ENCODE data around the gene TBCC.

DNA sequence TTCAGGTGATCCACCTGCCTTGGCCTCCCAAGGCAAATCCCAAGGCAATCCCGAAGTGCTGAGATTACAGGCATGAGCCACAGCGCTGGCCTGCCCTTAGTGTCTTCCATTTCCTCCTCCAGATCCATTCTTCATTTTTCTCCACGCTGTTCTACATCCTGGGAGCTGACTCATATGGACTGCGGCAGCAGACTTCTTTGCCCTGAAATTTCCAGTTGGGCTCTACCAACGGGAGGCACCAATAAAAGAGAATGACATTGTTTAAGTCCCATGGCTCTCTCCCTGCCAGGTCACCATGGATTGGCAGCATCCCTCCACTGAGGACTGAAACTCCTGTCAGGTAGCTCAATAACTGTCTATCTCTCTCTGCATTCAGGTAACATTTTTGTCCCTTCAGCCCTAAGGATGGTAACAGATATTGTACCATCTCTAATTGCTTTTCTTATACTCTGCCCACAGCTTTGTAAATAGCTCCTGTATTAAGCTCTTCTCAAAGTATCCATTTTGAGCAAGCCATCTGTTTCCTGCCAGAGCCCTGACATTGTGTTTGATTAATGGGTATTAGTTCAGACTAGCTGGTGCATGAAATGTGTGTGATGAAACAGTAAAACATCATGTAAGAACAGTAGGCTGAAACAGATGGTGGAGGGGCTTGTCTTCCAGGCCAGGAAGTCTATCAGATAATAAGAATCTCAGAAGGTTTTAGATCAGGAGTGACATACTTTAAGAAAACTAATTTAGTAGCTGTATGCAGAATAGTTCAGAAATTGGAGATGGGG lies 3.6 kb downstream of the TBCC start:
- TF ChIP-seq, protein P1, sequence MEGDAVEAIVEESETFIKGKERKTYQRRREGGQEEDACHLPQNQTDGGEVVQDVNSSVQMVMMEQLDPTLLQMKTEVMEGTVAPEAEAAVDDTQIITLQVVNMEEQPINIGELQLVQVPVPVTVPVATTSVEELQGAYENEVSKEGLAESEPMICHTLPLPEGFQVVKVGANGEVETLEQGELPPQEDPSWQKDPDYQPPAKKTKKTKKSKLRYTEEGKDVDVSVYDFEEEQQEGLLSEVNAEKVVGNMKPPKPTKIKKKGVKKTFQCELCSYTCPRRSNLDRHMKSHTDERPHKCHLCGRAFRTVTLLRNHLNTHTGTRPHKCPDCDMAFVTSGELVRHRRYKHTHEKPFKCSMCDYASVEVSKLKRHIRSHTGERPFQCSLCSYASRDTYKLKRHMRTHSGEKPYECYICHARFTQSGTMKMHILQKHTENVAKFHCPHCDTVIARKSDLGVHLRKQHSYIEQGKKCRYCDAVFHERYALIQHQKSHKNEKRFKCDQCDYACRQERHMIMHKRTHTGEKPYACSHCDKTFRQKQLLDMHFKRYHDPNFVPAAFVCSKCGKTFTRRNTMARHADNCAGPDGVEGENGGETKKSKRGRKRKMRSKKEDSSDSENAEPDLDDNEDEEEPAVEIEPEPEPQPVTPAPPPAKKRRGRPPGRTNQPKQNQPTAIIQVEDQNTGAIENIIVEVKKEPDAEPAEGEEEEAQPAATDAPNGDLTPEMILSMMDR (IDR thresholded peaks at IDR 0.05), result no peak
- TF ChIP-seq POLR2A (IDR thresholded peaks at IDR 0.05), result no peak

All from heart left ventricle (tissue), 13 donors.